ENCODE measurements around the gene S100B. TPM values are rescaled to one million over a fixed set of nuclear protein-coding genes. Genes with fewer than 3 reads are reported as not detected.

The S100B gene
- total RNA-seq, 1 experiment from 2014 or later, result not detected

GRCh38 chr21:46626536-46626935, 21.7 kb upstream of the S100B start:
- POLR2A ChIA-PET, result no interaction called here
- no peak overlapping the region for H3K4me2 ChIP-seq (ENCODE audit: low read length)
- H4K20me1 ChIP-seq (ENCODE audit: insufficient read depth), result no peaks in the 10 kb centered on the region
- no peaks in the 10 kb centered on the region for H3K9me2 ChIP-seq (ENCODE audit: insufficient read depth)
- CTCF ChIA-PET, result no interaction called here
- H3K36me3 ChIP-seq (ENCODE audit: control insufficient read depth in 1 of 2, insufficient read depth in 2 of 2, low read length in 2 of 2), result no peaks in the 10 kb centered on the region
- DNase-seq (ENCODE audit: low read depth, low spot score), result no peak
- no peak overlapping the region for H3K9ac ChIP-seq (ENCODE audit: low read length)
- intact Hi-C loops (cut with micrococcal nuclease), result no loop called here
- H2AFZ ChIP-seq (ENCODE audit: low read depth, low read length, poor library complexity, severe bottlenecking), result no peak overlapping the region
- H3K27me3 ChIP-seq (ENCODE audit: insufficient read depth, low read length), result no peaks in the 10 kb centered on the region
- no peaks in the 10 kb centered on the region for H3K79me2 ChIP-seq (ENCODE audit: insufficient read depth, low read length)
- BruUV-seq (replicated peaks), result no TSS peak
- ATAC-seq, result no peak
- H3K4me3 ChIP-seq (replicated peaks in 1 of 2; ENCODE audit: low read depth in 1 of 2, low read length in 2 of 2), result no peak overlapping the region
- H3K9me3 ChIP-seq (ENCODE audit: control insufficient read depth in 1 of 2, insufficient read depth in 1 of 2, low read depth in 1 of 2, low read length in 2 of 2), result peaks cover 0 to 6% of the 10 kb centered on the region in 2 experiments; a peak in 2 of 4 replicates
- H3K27ac ChIP-seq (ENCODE audit: low read depth, low read length), result no peak overlapping the region
- RAD21 ChIA-PET (ENCODE audit: low non-redundant PET in 1 of 2, low total read pairs in 2 of 2, uncharacterized antibody in 2 of 2, unreplicated experiment in 2 of 2), result no interaction called here
- H3K4me1 ChIP-seq (ENCODE audit: control insufficient read depth in 1 of 2, insufficient read depth in 2 of 2, low read length in 2 of 2), result no peaks in the 10 kb centered on the region
- TF ChIP-seq POLR2AphosphoS5 (IDR thresholded peaks at IDR 0.05; ENCODE audit: low read depth, low read length) (no peak), FOSL1 (IDR thresholded peaks at IDR 0.05; ENCODE audit: low read depth) (no peak), REST (IDR thresholded peaks at IDR 0.05; ENCODE audit: low read depth) (no peak), ZBTB33 (IDR thresholded peaks at IDR 0.05; ENCODE audit: extremely low read depth, insufficient replicate concordance, low read length) (no peak)
